GM12892 (cell line): ENCODE results near the gene ZNF530.

Experiments
- POLR2A ChIP-seq: IDR thresholded peaks from 2 replicates; pipeline ENCODE4 v1.6.1; 2011; ENCODE audit warnings: low read depth, low read length, control low read depth
- POLR2AphosphoS5 ChIP-seq: IDR thresholded peaks from 2 replicates; pipeline ENCODE4 v1.6.1; 2011; ENCODE audit warnings: low read depth, low read length, control low read depth

DNA sequence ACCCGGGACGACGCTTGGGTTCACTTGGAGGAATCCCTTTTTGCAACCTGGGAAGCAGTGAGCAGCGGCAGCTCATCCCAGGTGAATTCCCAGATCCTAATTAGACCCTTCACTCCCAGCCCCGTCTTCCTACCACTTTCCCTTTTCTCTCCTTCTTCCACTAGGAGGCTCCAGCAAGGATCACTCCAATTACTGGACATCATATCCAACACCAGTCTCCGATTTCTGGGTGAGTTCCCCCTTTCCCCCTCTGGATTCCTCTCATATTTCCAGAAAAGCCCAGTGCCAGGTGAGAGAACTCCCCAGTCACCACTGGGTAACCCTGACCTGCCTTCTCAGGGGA, 51.9 kb downstream of the ZNF530 start:
- TF ChIP-seq POLR2AphosphoS5 = no peak
- no peak for TF ChIP-seq POLR2A
